Neuron (in vitro differentiated cells): Measurements from ENCODE around the gene PMS1.
"Not testable (repeated sequence)": the region's sequence is repeated elsewhere in the genome, so short reads cannot be mapped to it uniquely, and the experiment has no call there.

Experiments
- H2AFZ ChIP-seq: one replicate; pipeline ENCODE4 v1.6.1; 2013; ENCODE audit warnings: low read depth, mild to moderate bottlenecking, inconsistent platforms, low read length, moderate library complexity
- H3K27me3 ChIP-seq: one replicate; pipeline ENCODE4 v1.6.1; 2013; ENCODE audit warnings: low read length; ENCODE audit not compliant: insufficient read depth
- H3K36me3 ChIP-seq: one replicate; pipeline ENCODE4 v1.6.1; 2013; ENCODE audit warnings: low read length; ENCODE audit not compliant: insufficient read depth
- H3K4me1 ChIP-seq: one replicate; pipeline ENCODE4 v1.6.1; 2013; ENCODE audit warnings: low read length; ENCODE audit not compliant: insufficient read depth
- H3K4me3 ChIP-seq: 2 replicates; pipeline ENCODE4 v1.5.1; 2013; ENCODE audit warnings: mild to moderate bottlenecking, low read length, moderate library complexity
- H3K9me3 ChIP-seq: one replicate; pipeline ENCODE4 v1.6.1; 2013; ENCODE audit warnings: low read length

PMS1 gene

GRCh38 chr2:189880832-189881492, 96.7 kb downstream of the PMS1 start:
- Histone ChIP-seq H3K4me1 (no peaks in the 10 kb centered on the region), H3K27me3 (no peaks in the 10 kb centered on the region), H2AFZ (no peak overlapping the region), H3K36me3 (peaks cover 8% of the 10 kb centered on the region), H3K4me3 (no peak overlapping the region), H3K9me3 (no peaks in the 10 kb centered on the region)

- H3K4me1 ChIP-seq, result no peaks in the 10 kb centered on the region
- no peaks in the 10 kb centered on the region for H3K36me3 ChIP-seq
- no peaks in the 10 kb centered on the region for H3K9me3 ChIP-seq
- H3K4me3 ChIP-seq, result no peak overlapping the region
- H3K27me3 ChIP-seq, result no peaks in the 10 kb centered on the region
- H2AFZ ChIP-seq, result no peak overlapping the region
These were observed 101.1 kb downstream of the PMS1 start for GRCh38 chr2:189885368-189885767.

GRCh38 chr2:189892546-189893294, 108.5 kb downstream of the PMS1 start:
- H3K9me3 ChIP-seq, H3K36me3 ChIP-seq, H2AFZ ChIP-seq, H3K27me3 ChIP-seq, H3K4me3 ChIP-seq, H3K4me1 ChIP-seq: not testable (repeated sequence)

GRCh38 chr2:189896809-189897208, 112.6 kb downstream of the PMS1 start:
- no peaks in the 10 kb centered on the region for H3K36me3 ChIP-seq
- H3K27me3 ChIP-seq, result no peaks in the 10 kb centered on the region
- H3K4me1 ChIP-seq, result no peaks in the 10 kb centered on the region
- H3K9me3 ChIP-seq, result no peaks in the 10 kb centered on the region
- H2AFZ ChIP-seq, result no peak overlapping the region
- no peak overlapping the region for H3K4me3 ChIP-seq

GRCh38 chr2:189899101-189899500, 114.9 kb downstream of the PMS1 start:
- H3K4me1 ChIP-seq, result no peaks in the 10 kb centered on the region
- H2AFZ ChIP-seq, result no peak overlapping the region
- no peaks in the 10 kb centered on the region for H3K27me3 ChIP-seq
- H3K4me3 ChIP-seq, result no peak overlapping the region
- no peaks in the 10 kb centered on the region for H3K36me3 ChIP-seq
- H3K9me3 ChIP-seq, result no peaks in the 10 kb centered on the region

GRCh38 chr2:189900726-189901125, 116.5 kb downstream of the PMS1 start:
- no peaks in the 10 kb centered on the region for H3K4me1 ChIP-seq
- H3K27me3 ChIP-seq, result no peaks in the 10 kb centered on the region
- H3K9me3 ChIP-seq, result no peaks in the 10 kb centered on the region
- H3K36me3 ChIP-seq, result no peaks in the 10 kb centered on the region
- no peak overlapping the region for H3K4me3 ChIP-seq
- no peak overlapping the region for H2AFZ ChIP-seq

GRCh38 chr2:189901664-189902063, 117.4 kb downstream of the PMS1 start:
- H3K27me3 ChIP-seq, result no peaks in the 10 kb centered on the region
- H2AFZ ChIP-seq, result no peak overlapping the region
- H3K4me1 ChIP-seq, result no peaks in the 10 kb centered on the region
- no peaks in the 10 kb centered on the region for H3K36me3 ChIP-seq
- H3K4me3 ChIP-seq, result no peak overlapping the region
- H3K9me3 ChIP-seq, result no peaks in the 10 kb centered on the region

- no peaks in the 10 kb centered on the region for H3K27me3 ChIP-seq
- no peaks in the 10 kb centered on the region for H3K9me3 ChIP-seq
- no peaks in the 10 kb centered on the region for H3K36me3 ChIP-seq
- no peak overlapping the region for H3K4me3 ChIP-seq
- H3K4me1 ChIP-seq, result no peaks in the 10 kb centered on the region
- no peak overlapping the region for H2AFZ ChIP-seq
These were observed 129.6 kb downstream of the PMS1 start for GRCh38 chr2:189913821-189914220.

- H2AFZ ChIP-seq, result no peak overlapping the region
- H3K4me1 ChIP-seq, result no peaks in the 10 kb centered on the region
- no peaks in the 10 kb centered on the region for H3K9me3 ChIP-seq
- H3K27me3 ChIP-seq, result no peaks in the 10 kb centered on the region
- H3K36me3 ChIP-seq, result no peaks in the 10 kb centered on the region
- H3K4me3 ChIP-seq, result no peak overlapping the region
These were observed 132.4 kb downstream of the PMS1 start for GRCh38 chr2:189916651-189917050.
